GM12864 (cell line): Measurements from ENCODE around the gene NBAS.

Experiments used
- DNase-seq: peaks from one replicate; pipeline ENCODE4 v3.0.0-alpha.2; 2011; ENCODE audit warnings: low read depth
- H3K4me3 ChIP-seq: 2 replicates; pipeline ENCODE4 v1.5.1; 2011; ENCODE audit warnings: mild to moderate bottlenecking, low read depth, low read length, control low read depth
- TF ChIP-seq, protein P1 (sequence below): IDR thresholded peaks from 2 replicates; pipeline ENCODE4 v1.5.1; 2011; ENCODE audit warnings: low read depth, mild to moderate bottlenecking, moderate library complexity, low read length, control low read depth, inconsistent platforms; ENCODE audit errors: missing control alignments

Gene NBAS

DNA sequence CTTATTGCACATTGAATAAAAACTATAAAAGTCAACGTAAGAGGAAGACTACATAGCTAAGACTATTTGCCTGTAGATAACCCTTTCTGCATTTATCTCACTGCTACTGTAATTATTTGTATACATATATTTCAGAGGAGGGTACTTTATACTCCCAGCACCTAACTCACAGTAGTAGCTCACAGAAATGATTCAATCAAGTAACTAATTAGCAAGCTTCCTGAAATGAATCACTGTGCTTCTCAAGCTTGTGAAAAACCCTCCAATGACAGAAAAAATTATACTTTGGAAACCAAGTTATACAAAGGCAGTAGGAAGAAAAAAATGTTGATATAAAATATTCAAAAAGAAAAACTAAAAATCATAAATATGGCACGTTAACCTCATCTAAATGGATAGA lies 124.9 kb downstream of the NBAS start:
- TF ChIP-seq, protein P1, sequence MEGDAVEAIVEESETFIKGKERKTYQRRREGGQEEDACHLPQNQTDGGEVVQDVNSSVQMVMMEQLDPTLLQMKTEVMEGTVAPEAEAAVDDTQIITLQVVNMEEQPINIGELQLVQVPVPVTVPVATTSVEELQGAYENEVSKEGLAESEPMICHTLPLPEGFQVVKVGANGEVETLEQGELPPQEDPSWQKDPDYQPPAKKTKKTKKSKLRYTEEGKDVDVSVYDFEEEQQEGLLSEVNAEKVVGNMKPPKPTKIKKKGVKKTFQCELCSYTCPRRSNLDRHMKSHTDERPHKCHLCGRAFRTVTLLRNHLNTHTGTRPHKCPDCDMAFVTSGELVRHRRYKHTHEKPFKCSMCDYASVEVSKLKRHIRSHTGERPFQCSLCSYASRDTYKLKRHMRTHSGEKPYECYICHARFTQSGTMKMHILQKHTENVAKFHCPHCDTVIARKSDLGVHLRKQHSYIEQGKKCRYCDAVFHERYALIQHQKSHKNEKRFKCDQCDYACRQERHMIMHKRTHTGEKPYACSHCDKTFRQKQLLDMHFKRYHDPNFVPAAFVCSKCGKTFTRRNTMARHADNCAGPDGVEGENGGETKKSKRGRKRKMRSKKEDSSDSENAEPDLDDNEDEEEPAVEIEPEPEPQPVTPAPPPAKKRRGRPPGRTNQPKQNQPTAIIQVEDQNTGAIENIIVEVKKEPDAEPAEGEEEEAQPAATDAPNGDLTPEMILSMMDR = no peak
- no peak overlapping the region for H3K4me3 ChIP-seq
- DNase-seq = no peak

- no peak overlapping the region for H3K4me3 ChIP-seq
- TF ChIP-seq, protein P1 = no peak
- DNase-seq = no peak
Measured at GRCh38 chr2:15435474-15435873, 125.7 kb downstream of the NBAS start.

DNA sequence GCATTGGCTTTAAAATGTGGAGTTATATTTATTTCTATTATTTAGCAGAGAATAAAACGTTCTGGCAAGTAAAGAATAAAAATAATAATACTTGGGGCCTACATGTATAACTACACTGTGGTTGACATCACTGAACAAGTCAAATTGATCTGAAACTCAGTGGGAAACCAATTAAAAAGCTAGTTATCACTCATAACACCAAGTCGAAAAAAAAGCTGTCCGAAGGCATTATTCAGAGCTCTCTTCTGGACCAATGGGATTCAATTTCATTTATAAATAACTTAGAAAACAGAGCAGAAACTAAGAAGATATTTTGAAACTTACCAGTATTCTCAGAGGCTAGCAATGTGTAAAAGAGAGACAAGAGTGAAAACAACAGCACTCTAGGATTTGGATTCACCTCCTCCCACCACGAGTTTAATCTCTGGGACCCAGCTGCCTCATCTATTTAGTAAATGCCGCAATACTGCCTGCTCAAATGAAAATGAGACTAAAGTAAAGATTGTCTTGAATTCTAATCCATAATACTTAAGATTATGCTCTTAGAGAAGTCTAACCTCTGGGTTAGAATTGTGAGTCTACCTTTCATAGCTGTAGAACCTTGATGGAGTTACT lies 128.4 kb downstream of the NBAS start:
- TF ChIP-seq, protein P1 = no peak
- H3K4me3 ChIP-seq = no peak overlapping the region
- DNase-seq = no peak

GRCh38 chr2:15429032-15429431 lies 132.1 kb downstream of the NBAS start:
- no peak overlapping the region for H3K4me3 ChIP-seq
- TF ChIP-seq, protein P1 = no peak
- DNase-seq = no peak

DNA sequence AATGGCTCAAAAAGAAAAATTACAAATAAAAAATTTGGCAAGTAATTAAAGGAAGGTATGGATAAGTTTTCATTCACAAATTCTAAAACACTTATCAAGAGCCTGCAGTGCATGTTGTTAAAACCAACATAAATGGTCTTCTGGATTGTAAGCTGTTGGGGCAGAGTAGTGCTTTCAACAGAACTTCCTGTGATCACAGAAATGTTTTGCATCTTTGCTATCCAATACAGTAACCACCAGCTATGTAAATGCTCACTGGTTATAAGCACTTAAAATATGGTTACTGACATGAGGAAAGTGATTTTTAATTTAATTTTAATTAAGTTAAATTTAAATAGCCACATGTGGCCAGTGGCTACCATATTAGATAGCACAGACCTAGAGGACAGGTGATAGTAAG lies 133.1 kb downstream of the NBAS start:
- TF ChIP-seq, protein P1 = no peak
- H3K4me3 ChIP-seq = no peak overlapping the region
- DNase-seq = no peak

DNA sequence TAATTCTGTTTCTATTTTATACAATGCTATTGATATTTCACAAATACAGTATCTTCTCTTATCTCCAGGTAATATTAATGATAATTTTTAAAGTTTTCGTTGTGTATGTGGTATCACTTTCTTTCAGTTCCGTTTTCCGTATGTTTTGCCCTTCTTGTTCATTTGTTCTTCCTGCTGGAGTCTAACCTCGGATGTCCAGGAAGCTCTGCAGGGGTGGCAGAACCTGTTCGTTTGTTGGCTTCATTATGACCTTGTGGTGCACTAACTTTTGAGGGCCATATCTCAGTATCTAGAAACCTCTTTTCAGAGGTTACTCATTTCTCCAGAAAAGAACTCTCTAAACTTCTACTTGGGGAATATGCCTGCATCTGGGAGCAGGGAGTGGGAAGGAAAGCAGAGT lies 134.5 kb downstream of the NBAS start:
- no peak for DNase-seq
- TF ChIP-seq, protein P1 = no peak

DNA sequence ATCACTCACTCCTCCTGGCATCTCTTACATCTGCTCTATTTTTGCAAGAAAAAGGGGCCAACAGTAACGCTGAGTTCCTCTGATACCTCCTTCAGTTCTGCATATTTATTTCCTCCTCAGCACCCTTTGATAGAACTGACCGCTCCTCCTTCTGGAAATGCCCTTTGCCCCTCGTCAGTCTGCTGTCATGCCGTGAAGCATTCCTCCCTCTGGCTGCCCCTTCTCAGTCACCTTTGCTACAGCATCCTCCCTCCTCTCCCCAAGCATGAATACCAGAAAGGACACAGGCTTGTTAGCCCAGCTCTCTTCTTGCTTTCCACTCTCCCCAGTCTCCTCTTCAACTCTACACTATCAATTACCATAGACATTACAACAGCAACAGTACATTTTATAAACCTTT lies 135.4 kb downstream of the NBAS start:
- DNase-seq = no peak
- no peak overlapping the region for H3K4me3 ChIP-seq
- TF ChIP-seq, protein P1 = no peak

More for the DNA sequence above, 134.5 kb downstream of the NBAS start:
- H3K4me3 ChIP-seq = no peak overlapping the region
